GM12891 (cell line): Measurements from ENCODE around the gene CALY.

Source experiments
- PAX5 ChIP-seq: IDR thresholded peaks from 2 replicates; pipeline ENCODE4 v1.6.1; 2011; ENCODE audit warnings: low read length, moderate library complexity, mild to moderate bottlenecking; ENCODE audit not compliant: insufficient read depth, severe bottlenecking
- POLR2A ChIP-seq: IDR thresholded peaks from 2 replicates; pipeline ENCODE4 v1.6.1; 2011; ENCODE audit warnings: low read depth, low read length, control low read depth
- POLR2AphosphoS5 ChIP-seq: IDR thresholded peaks from 2 replicates; pipeline ENCODE4 v1.6.1; 2011; ENCODE audit warnings: low read depth, low read length, control low read depth
- SPI1 ChIP-seq: IDR thresholded peaks from 2 replicates; pipeline ENCODE4 v1.6.1; 2011; ENCODE audit warnings: low read depth, low read length, control low read depth
- TAF1 ChIP-seq: IDR thresholded peaks from 2 replicates; pipeline ENCODE4 v1.6.1; 2011; ENCODE audit warnings: low read depth, low read length, control low read depth

DNA sequence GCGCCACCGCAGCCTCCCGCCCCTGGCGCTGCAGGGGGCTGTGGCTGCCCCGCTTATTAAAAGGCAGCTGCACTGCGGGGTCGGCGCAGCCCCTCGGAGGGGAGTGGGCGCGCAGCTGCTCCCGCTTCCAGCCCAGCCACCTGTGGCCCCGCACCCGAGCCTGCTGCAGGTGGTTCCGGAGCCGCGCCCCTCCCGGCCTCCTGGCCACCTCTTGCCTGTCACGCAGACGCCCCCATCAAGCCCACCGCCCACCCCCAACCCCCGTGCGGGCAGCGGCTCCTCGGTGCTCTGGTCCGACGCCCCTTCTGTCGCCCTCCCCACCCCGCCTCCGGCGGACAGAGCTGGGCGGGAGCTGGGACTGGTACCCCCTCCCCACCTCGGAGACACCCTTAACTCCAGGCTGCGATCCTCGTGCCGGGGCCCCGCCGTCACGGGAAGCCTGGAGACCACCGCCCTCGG is 549 bp downstream of the CALY start:
- no peak for TF ChIP-seq POLR2AphosphoS5
- TF ChIP-seq POLR2A = no peak
- TF ChIP-seq TAF1 = no peak
- no peak for TF ChIP-seq SPI1
- no peak for TF ChIP-seq PAX5
